HG03378 (cell line): ENCODE measurements around the gene VEZF1.

Experiments
- ATAC-seq: cut with Tn5 transposase; IDR thresholded peaks from one replicate; pipeline ENCODE4 v1.9.1; 2021; ENCODE audit warnings: mild to moderate bottlenecking, moderate library complexity; ENCODE audit not compliant: unreplicated experiment

Gene VEZF1

DNA sequence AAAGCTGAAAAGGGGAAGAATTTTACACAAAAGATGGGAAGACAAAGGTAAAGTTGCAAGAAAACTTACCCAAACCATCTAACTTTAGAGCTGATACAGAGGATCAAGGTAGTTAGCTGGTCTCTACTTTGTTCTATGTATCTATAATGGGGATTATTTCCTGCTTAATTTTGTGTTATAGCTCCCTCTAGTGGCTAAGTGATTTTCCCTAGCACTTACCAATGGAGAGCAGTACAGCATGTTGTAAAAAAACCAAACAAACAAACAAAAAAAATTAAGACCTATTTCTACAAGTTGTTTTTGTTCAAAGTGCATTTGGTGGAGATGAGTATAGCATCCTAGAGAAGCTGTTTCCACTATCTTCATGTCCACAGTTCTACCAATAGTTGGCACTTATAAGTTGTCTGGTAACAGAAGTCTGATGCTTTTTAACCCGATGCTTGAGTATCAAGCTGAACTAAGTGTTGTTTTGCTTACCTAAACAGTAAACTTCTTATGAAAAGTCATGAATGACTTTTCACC, 11.5 kb upstream of the VEZF1 start:
- ATAC-seq, result no peak

DNA sequence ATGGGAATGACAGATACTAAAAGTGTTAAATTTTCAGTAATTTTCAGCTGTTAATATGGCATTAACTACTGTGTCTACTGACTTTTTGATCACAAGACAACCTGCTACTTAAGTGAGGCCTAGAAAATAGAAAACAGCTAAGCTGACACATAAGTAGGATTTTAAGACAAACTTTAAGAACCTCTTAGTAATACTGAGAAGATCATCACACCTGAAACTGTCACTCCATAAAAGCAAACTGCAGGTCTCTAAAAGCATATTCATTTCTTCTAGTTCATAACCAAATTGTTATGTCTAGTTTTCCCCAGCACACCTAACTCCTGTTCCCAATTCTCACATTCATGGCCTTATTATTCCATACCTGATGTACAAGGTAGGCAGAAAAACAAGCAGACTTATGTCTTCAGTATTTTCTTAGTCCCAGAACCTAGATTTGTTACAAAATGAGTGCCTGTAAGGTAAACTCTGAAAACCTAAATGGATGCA, 11.0 kb upstream of the VEZF1 start:
- ATAC-seq, result no peak

DNA sequence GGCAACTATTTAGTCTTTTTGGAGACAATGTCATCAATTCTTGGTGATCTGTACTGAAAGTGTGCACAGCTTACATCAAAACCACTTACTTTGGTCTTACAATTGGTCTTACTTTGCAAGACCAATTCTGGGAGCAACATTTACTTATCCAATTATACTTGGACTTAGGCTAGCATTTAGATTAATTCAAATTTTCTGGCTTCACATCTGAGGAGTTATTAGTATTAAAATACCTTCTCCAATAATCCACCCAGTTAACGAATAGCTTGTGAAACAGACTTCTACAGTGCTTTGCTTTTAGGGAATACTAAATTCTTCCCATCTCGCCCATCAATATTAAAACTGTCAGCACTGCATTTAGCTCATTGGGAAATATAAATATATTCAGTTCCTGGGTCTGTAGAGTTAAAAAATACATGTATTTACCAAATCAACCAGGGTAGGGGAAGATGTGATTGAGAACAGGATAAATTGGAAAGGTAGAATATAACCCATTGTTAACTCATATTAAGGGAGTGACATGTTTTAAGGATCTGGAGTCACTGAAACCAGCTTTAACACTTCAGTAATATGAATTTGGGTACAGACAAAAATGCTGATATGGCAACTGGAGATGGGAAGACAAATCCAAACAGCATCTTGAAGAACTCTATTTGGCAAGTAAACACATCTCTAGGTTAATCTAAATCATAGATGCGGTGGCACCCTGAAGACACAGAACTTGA, 9.2 kb upstream of the VEZF1 start:
- no peak for ATAC-seq

DNA sequence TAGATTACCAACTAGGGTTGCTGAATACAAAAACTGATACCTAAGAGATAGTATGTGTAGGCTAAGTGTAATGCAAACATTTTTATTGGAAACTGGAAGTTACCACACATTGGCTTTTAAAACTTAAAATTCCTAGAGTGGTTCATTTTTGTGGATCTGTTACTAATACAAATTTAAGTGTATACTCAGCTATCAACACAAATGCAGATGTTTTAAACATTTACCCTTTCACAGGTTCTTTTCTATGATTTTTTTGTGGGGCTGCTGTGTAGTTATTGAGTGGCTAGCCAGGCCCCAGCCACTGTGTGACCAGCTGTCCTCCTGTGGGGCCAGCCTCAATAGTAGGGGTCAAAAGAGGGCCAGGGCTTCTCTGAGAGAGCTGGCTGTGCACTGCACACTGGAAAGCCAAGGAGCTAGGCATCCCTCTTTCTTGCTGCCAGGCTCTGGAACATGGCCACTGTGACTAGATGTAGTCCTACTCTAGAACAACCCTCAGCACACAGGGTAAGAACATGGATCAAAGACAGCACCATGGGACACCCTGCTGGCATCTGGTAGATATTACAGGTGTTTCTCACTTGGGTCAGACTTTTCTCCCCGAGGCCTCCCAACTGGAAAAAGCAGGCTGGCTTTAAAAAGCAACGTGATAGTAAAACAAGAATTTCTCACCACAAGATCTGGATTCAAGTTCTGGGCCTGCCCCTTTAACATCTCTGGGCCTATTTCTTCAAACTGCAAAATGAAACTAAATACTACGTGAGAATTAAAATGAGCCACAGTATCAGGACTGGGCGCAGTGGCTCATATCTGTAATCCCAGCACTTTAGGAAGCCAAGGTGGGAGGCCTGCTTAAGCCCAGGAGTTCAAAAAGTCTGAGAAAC, 7.3 kb upstream of the VEZF1 start:
- peak; percentile 50 for ATAC-seq

GRCh38 chr17:57994436-57994835, 6.4 kb upstream of the VEZF1 start:
- no peak for ATAC-seq

GRCh38 chr17:57993471-57994365, 5.7 kb upstream of the VEZF1 start:
- ATAC-seq, result no peak

DNA sequence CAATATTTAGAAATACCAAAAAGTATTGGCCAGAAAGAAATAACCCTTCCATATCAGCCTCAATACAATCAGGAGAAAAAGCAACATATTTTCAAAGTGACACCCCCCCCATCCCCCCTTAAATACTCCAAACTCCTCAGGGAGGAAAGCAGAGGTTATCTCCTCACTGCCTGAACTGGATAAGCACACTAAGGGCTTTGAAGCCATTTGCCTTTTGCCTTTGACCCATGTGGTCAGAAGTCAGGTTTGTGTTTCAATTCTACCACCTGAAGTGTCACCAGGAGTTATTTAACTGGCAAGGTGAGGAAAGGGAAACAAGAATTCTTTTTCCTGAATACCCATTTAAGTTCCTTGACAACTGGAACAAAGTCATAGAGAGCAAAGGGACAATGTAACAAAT, 3.5 kb upstream of the VEZF1 start:
- no peak for ATAC-seq

DNA sequence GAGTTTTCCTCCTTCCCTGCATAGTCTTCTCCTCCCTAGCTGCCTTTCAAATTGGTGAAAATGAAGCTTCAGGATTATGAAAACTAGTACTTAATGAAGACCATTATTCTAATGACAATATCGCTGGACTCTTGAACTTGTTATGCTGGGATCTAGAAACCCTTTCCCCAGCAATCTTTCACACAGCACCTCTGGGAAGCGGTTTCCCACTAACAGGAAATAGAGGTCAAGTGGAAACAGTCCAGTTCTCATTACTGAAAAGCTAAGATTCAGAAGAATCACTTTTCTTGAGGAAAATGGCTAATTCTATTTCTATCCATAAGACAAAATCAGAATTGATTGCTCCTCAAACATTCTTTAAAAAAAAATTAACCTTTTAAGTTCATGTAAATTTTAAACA, 2.0 kb upstream of the VEZF1 start:
- no peak for ATAC-seq

- ATAC-seq, result peak; percentile 55
Measured at GRCh38 chr17:57988301-57989250, 522 bp upstream of the VEZF1 start.

- no peak for ATAC-seq
Measured at GRCh38 chr17:57986841-57987580, 1.0 kb downstream of the VEZF1 start.

DNA sequence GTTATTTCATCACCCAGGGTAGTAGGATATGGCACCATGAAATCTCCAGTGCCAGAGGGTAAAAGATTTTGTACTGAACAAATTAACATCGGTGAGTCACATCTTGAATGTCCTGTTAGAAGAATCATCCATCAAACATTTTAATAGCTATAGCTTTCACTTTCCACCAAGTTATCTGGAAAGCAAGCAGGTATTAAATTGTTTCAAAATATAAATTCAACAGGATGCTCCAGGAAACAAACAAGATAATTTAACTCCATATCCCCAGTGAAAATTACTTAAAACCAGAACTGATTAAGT, 2.4 kb downstream of the VEZF1 start:
- ATAC-seq, result no peak

DNA sequence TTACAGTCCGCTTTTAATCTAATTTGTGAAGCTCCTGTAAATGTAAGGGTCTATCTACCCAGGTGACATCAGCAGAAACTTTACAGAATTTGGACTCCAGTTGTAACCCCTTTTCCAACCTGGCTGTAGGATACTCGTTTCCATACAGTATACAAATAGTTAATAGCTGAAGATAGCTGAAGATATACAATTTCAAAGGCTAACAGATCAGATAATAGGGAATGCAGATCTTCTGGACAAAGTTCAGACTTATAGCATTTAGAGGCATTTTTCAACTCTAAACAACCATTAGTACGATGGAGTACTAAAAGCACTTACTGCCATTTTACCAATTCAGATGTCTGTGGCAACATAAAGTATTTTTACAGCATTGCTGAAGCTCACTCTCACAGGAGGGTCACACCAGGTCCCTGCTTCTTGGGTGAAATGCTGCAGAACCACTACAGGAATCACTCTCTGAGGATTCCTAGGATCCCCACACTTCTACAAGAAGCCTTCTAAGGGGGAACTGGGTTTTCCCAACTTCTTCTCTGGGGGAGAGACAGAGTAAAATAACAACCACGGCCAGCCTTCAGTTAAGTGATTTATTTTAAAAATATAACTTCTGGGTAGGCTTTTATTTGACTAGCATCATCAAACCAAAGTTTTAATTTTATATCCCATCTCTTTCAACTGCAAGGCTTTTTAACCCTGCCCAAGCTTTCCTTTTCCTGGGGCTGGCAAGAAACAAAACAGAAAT, 2.9 kb downstream of the VEZF1 start:
- ATAC-seq, result no peak

- no peak for ATAC-seq
Measured at GRCh38 chr17:57984261-57984890, 3.7 kb downstream of the VEZF1 start.

DNA sequence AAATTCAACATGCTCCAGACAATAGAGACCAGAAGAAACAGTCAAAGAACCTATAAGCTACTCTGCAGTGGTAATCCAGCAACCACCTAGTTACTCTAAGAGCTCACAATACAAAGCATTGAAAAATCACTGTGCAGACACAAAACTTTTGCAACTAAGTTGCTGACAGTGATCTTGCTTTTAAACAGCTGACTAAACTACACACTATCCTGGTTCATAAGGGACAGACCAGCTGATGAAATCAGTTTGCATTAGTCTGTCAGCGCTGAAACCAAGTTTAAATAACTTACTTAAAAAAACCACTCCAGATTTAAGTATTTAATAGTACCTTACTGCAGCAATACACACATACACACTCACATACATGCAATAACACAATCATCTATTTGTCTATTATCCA, 4.6 kb downstream of the VEZF1 start:
- ATAC-seq, result no peak

GRCh38 chr17:57982452-57983170, 5.4 kb downstream of the VEZF1 start:
- no peak for ATAC-seq

GRCh38 chr17:57980522-57980921, 7.5 kb downstream of the VEZF1 start:
- no peak for ATAC-seq

DNA sequence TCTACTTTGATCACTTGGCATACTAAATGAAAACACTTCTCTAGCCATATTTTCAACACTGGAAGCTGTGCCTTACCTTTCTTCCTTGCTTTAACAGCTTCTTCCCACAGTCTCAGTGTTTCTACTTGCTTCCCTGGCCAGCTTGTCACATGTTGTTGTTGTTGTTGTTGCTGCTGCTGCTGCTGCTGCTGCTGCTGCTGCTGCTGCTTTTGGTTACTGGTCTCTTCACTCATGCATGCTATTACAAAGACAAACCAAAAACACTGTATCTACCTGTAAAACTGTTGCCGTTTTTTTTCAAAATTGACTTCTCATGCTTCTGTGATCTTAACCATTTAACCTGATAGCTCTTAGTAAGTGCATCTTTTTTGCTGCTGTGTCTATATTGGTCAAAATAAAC, 9.0 kb downstream of the VEZF1 start:
- no peak for ATAC-seq
